ENCODE measurements around the gene RIN3.

RIN3 gene

GRCh38 chr14:92718664-92719063 is 205.1 kb downstream of the RIN3 start:
- no peaks in the 10 kb centered on the region for H3K36me3 ChIP-seq (replicated peaks; ENCODE audit: insufficient read depth, low read length)

GRCh38 chr14:92719421-92719820 is 205.8 kb downstream of the RIN3 start:
- peaks cover 15% of the 10 kb centered on the region for H3K79me2 ChIP-seq (ENCODE audit: low read length)
- no peaks in the 10 kb centered on the region for H4K20me1 ChIP-seq (ENCODE audit: insufficient read depth, low read length)
- H3K9me3 ChIP-seq (replicated peaks; ENCODE audit: insufficient read depth, low read length): no peaks in the 10 kb centered on the region
- no peaks in the 10 kb centered on the region for H3K27me3 ChIP-seq (replicated peaks; ENCODE audit: insufficient read depth, low read length)
- H3K4me1 ChIP-seq (ENCODE audit: low read length): no peaks in the 10 kb centered on the region
- no peaks in the 10 kb centered on the region for H3F3A ChIP-seq (ENCODE audit: insufficient read depth, low read length)
- no peak overlapping the region for H3K4me2 ChIP-seq (ENCODE audit: low read depth, low read length)
- H3K4me3 ChIP-seq (ENCODE audit: low read length): no peak overlapping the region
- no peak overlapping the region for H2AFZ ChIP-seq (ENCODE audit: low read length)
- no peak overlapping the region for H3K9ac ChIP-seq (ENCODE audit: low read length)
- H3K27ac ChIP-seq (ENCODE audit: low read length): no peak overlapping the region
- no peaks in the 10 kb centered on the region for H3K9me2 ChIP-seq (replicated peaks; ENCODE audit: insufficient read depth, low read length)
- DNase-seq: no peak
- no peak for TF ChIP-seq EZH2phosphoT487 (IDR thresholded peaks at IDR 0.05; ENCODE audit: low read length)
- no peak for TF ChIP-seq CTCF (IDR thresholded peaks at IDR 0.05; ENCODE audit: low read length)
- no peak for TF ChIP-seq EZH2 (optimal IDR thresholded peaks at IDR 0.05; ENCODE audit: low read depth, low read length)
- no peaks in the 10 kb centered on the region for H3K36me3 ChIP-seq (replicated peaks; ENCODE audit: insufficient read depth, low read length)

More at GRCh38 chr14:92718664-92719063, 205.1 kb downstream of the RIN3 start:
- TF ChIP-seq EZH2phosphoT487 (IDR thresholded peaks at IDR 0.05; ENCODE audit: low read length): no peak
- no peak for TF ChIP-seq CTCF (IDR thresholded peaks at IDR 0.05; ENCODE audit: low read length)
- no peak for TF ChIP-seq EZH2 (optimal IDR thresholded peaks at IDR 0.05; ENCODE audit: low read depth, low read length)
- DNase-seq: no peak
- Histone ChIP-seq H2AFZ (ENCODE audit: low read length) (no peak overlapping the region), H3K4me2 (ENCODE audit: low read depth, low read length) (no peak overlapping the region), H3K9me2 (replicated peaks; ENCODE audit: insufficient read depth, low read length) (no peaks in the 10 kb centered on the region), H3K9ac (ENCODE audit: low read length) (no peak overlapping the region), H3F3A (ENCODE audit: insufficient read depth, low read length) (no peaks in the 10 kb centered on the region), H3K9me3 (replicated peaks; ENCODE audit: insufficient read depth, low read length) (no peaks in the 10 kb centered on the region), H3K4me3 (ENCODE audit: low read length) (no peak overlapping the region), H3K27ac (ENCODE audit: low read length) (no peak overlapping the region), H3K4me1 (ENCODE audit: low read length) (no peaks in the 10 kb centered on the region), H3K79me2 (ENCODE audit: low read length) (peaks cover 15% of the 10 kb centered on the region), H3K27me3 (replicated peaks; ENCODE audit: insufficient read depth, low read length) (no peaks in the 10 kb centered on the region), H4K20me1 (ENCODE audit: insufficient read depth, low read length) (no peaks in the 10 kb centered on the region)

- Histone ChIP-seq H3K27me3 (replicated peaks; ENCODE audit: insufficient read depth, low read length) (no peaks in the 10 kb centered on the region), H3K79me2 (ENCODE audit: low read length) (peaks cover 15% of the 10 kb centered on the region), H2AFZ (ENCODE audit: low read length) (no peak overlapping the region), H3K36me3 (replicated peaks; ENCODE audit: insufficient read depth, low read length) (no peaks in the 10 kb centered on the region), H3K9me2 (replicated peaks; ENCODE audit: insufficient read depth, low read length) (no peaks in the 10 kb centered on the region), H3K4me2 (ENCODE audit: low read depth, low read length) (no peak overlapping the region), H3F3A (ENCODE audit: insufficient read depth, low read length) (no peaks in the 10 kb centered on the region), H3K4me1 (ENCODE audit: low read length) (no peaks in the 10 kb centered on the region), H3K27ac (ENCODE audit: low read length) (no peak overlapping the region), H3K9ac (ENCODE audit: low read length) (no peak overlapping the region), H3K4me3 (ENCODE audit: low read length) (no peak overlapping the region), H3K9me3 (replicated peaks; ENCODE audit: insufficient read depth, low read length) (no peaks in the 10 kb centered on the region), H4K20me1 (ENCODE audit: insufficient read depth, low read length) (no peaks in the 10 kb centered on the region)
- TF ChIP-seq CTCF (IDR thresholded peaks at IDR 0.05; ENCODE audit: low read length): no peak
- no peak for DNase-seq
Measured at GRCh38 chr14:92719890-92720323, 206.3 kb downstream of the RIN3 start.
